Neuron (in vitro differentiated cells): ENCODE measurements around the gene LYPD5.

ENCODE experiments used
- H2AFZ ChIP-seq: one replicate; pipeline ENCODE4 v1.6.1; 2013; ENCODE audit warnings: low read depth, mild to moderate bottlenecking, inconsistent platforms, low read length, moderate library complexity
- H3K27me3 ChIP-seq: one replicate; pipeline ENCODE4 v1.6.1; 2013; ENCODE audit warnings: low read length; ENCODE audit not compliant: insufficient read depth
- H3K36me3 ChIP-seq: one replicate; pipeline ENCODE4 v1.6.1; 2013; ENCODE audit warnings: low read length; ENCODE audit not compliant: insufficient read depth
- H3K4me1 ChIP-seq: one replicate; pipeline ENCODE4 v1.6.1; 2013; ENCODE audit warnings: low read length; ENCODE audit not compliant: insufficient read depth
- H3K4me3 ChIP-seq: 2 replicates; pipeline ENCODE4 v1.5.1; 2013; ENCODE audit warnings: mild to moderate bottlenecking, low read length, moderate library complexity
- H3K9me3 ChIP-seq: one replicate; pipeline ENCODE4 v1.6.1; 2013; ENCODE audit warnings: low read length

Gene LYPD5

DNA sequence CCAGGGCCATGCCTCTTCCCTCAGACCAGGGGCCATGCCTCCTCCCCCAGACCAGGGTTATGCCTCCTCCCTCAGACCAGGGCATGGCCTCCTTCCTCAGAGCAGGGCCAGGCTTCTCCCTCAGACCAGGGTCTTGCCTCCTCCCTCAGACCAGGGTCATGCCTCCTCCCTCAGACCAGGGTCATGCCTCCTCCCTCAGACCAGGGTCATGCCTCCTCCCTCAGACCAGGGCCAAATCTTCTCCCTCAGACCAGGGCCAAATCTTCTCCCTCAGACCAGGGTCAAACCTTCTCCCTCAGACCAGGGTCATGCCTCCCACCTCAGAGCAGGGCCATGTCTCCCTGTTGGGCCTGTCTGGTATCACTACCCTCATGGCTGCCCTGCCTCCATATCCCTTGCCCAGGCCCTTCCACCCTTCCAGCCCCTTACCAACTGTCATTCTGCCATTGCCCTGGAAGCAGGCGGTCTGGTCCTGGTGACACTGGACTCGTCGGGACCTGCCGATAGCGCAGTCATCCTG is 4.2 kb downstream of the LYPD5 start:
- Histone ChIP-seq H3K9me3 (peaks cover 8% of the 10 kb centered on the region), H3K27me3 (peaks cover 47% of the 10 kb centered on the region), H3K4me1 (peaks cover 2% of the 10 kb centered on the region), H3K4me3 (no peak overlapping the region), H2AFZ (no peak overlapping the region), H3K36me3 (no peaks in the 10 kb centered on the region)

DNA sequence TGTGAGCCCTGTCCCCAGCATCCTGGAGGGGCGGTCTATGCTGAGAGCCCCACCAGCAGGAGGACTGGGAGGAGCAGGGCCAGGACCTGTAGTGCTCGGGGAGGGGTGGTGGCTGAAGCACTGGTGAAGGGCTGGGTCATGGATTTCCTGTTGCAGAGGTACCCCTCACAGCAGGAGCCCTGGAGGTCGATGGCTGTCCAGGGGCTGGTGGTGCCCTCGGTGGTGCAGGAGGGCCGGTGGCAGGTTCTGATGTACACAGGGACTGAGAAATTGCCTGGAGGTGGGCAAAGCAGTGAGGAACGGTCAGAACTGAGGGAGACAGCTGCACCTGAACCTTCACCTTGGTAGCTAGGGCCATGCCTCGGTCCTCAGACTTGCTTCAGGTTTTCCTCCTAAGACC is 4.7 kb downstream of the LYPD5 start:
- no peaks in the 10 kb centered on the region for H3K36me3 ChIP-seq
- peaks cover 2% of the 10 kb centered on the region for H3K4me1 ChIP-seq
- peaks cover 47% of the 10 kb centered on the region for H3K27me3 ChIP-seq
- peaks cover 8% of the 10 kb centered on the region for H3K9me3 ChIP-seq
- H3K4me3 ChIP-seq, result no peak overlapping the region
- H2AFZ ChIP-seq, result no peak overlapping the region

DNA sequence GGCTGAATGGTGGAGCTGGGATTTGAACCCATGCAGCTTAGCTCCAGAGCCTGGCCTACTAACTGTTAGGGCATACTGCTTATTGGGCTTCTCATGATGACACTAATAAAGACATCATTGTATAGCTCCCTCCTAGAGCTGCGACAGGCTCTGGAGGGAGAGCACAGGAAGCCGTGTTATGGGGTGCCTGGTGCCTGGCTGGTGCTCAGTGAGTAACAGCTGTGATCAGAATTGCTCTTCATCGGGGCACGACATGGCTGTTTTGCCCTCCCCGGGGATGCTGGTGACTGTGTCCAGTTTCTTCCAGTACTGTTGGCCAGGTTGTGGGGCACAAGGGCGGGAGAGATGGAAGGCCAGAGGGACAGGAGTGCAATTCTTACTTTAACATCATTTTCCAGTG is 5.1 kb downstream of the LYPD5 start:
- Histone ChIP-seq H3K36me3 (no peaks in the 10 kb centered on the region), H3K27me3 (peaks cover 47% of the 10 kb centered on the region), H3K4me3 (no peak overlapping the region), H2AFZ (no peak overlapping the region), H3K4me1 (peaks cover 2% of the 10 kb centered on the region), H3K9me3 (peaks cover 8% of the 10 kb centered on the region)

DNA sequence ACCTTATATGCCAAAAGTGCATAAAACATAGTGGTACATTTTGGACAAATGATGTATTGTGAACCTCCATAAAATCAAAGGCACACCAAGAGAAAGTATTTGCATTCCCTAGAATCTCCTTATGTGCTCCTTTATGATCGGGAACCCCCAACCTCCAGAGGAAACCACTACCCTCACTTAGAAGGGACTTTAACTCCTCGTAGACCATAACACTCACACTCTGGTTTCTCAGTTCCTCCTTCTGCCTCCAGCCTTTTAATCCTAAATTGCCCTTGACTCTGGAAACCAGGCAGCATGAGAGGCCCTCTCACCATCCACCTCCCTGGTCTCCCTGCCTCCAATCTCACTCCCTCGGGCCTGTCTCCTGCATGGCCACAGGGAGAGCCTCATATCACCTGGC is 11.7 kb downstream of the LYPD5 start:
- Histone ChIP-seq H2AFZ (no peak overlapping the region), H3K4me3 (no peak overlapping the region), H3K9me3 (peaks cover 2% of the 10 kb centered on the region), H3K27me3 (peaks cover 2% of the 10 kb centered on the region), H3K4me1 (no peaks in the 10 kb centered on the region), H3K36me3 (no peaks in the 10 kb centered on the region)

DNA sequence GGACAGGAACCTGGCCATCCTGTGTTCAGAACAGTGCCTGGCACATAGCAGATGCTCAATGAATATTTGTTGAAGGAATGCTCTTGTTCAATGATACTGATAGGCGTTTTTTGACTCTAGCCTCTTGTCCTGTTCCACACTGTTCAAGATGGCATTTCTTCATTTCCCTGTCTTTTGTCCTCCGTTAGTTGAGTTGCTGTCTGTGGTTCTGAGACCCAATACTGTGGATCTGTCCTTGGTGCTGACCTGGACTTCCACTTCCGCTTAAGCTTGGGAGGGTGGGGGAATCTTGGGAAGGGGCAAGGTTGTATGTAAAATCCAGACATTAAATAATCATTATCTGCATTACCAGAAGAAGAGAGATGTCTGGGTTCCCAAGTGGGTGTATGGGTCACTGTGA is 13.2 kb downstream of the LYPD5 start:
- peaks cover 3% of the 10 kb centered on the region for H3K4me1 ChIP-seq

DNA sequence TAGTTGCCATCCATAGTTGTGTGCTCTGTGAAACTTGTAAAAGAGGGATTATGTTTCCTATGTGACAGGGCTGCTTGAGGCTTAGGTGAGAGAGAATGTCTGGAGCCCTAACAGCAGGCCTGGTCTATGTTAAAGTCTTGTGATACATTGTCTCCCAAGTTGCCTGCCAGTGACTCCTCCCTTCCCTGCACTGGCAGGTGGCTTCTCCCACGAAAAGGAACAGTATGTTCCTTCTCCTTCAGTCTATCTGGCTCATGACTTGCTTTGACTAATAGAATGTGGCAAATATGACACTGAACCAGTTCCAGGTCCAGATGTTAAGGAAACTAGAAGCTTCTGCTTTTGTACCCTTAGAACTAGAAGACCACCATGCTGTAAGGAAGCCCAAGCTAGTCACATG is 15.6 kb downstream of the LYPD5 start:
- Histone ChIP-seq H3K4me3 (no peak overlapping the region), H3K4me1 (peaks cover 3% of the 10 kb centered on the region), H2AFZ (no peak overlapping the region), H3K36me3 (no peaks in the 10 kb centered on the region), H3K27me3 (no peaks in the 10 kb centered on the region), H3K9me3 (no peaks in the 10 kb centered on the region)

More for the DNA sequence above, 13.2 kb downstream of the LYPD5 start:
- Histone ChIP-seq H3K9me3 (no peaks in the 10 kb centered on the region), H2AFZ (no peak overlapping the region), H3K36me3 (no peaks in the 10 kb centered on the region), H3K27me3 (peaks cover 2% of the 10 kb centered on the region), H3K4me3 (no peak overlapping the region)

DNA sequence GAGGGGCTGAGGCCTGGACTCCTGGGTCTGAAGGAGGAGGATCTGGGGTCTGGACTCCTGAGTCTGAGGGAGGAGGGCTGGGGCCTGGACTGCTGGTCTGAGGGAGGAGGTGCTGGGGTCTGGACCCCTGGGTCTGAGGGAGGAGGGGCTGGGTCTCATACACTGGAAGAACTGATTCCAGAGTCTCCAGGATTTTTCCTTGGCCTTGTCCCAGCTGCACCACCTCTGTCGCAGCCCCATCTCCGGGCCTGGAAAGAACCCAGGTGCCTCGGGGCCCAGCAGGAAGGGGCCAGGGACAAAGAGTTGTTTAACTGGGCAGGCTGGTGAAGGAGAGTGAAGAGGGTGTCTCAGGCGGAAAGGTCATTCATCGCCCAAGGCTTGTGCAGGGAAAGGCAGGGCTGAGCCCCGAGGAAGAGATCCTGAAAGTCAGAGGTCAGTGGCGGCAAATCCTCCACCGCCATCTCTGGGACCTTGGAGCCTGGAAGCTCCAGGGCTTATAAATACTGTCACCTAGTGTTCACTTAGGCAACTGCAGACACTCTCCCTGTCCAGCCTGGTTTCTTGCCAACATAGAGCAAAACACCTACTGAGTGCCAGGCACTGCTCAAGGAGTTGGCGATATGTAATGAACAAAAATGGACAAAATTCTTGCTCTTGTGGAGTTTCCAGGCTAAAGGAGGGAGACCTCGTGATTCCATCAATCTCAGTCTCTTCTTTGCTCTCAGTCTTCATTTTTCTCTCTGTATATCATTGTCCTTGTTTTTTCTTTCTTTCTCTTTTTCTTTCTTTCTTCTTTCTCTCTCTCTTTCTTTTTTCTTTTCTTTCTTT is 17.1 kb downstream of the LYPD5 start:
- Histone ChIP-seq H3K36me3 (no peaks in the 10 kb centered on the region), H3K4me3 (peak overlapping the region; percentile 20), H3K4me1 (peaks cover 3% of the 10 kb centered on the region), H3K27me3 (no peaks in the 10 kb centered on the region), H2AFZ (peak overlapping the region; percentile 45), H3K9me3 (no peaks in the 10 kb centered on the region)

DNA sequence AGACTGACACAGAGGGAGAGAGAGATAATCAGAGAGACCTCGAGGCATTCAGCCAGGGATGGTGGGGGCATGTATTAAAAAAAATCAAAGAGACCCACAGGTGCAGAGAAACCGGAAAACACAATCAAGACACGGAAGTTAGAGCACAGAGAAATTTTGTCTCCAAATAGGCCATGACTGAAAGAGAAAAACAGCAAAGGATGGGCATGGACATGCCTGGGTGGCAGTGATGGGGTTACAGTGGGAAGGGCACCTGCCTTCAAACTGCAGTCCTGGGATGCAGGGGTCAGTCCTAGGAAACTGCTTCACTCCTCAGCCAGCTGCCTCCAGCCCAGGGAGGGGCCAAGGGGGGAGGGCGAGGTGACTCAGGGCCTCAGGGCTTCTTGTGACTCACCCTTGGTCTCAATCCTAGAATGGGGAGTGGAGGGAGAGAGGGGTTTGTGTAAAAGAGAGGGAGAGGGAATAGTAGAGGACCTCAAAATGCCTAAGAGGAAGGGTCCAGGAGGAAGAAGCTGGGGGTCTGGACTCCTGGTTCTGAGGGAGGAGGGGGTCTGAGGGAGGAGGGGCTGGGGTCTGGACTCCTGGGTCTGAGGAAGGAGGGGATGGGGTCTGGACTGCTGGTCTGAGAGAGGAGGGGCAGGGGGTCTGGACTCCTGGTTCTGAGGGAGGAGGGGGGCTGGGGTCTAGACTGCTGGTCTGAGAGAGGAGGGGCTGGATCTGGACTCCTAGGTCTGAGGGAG is 17.8 kb downstream of the LYPD5 start:
- Histone ChIP-seq H3K4me1 (peaks cover 3% of the 10 kb centered on the region), H2AFZ (peak overlapping the region; percentile 45), H3K36me3 (no peaks in the 10 kb centered on the region), H3K27me3 (no peaks in the 10 kb centered on the region), H3K4me3 (no peak overlapping the region), H3K9me3 (no peaks in the 10 kb centered on the region)

DNA sequence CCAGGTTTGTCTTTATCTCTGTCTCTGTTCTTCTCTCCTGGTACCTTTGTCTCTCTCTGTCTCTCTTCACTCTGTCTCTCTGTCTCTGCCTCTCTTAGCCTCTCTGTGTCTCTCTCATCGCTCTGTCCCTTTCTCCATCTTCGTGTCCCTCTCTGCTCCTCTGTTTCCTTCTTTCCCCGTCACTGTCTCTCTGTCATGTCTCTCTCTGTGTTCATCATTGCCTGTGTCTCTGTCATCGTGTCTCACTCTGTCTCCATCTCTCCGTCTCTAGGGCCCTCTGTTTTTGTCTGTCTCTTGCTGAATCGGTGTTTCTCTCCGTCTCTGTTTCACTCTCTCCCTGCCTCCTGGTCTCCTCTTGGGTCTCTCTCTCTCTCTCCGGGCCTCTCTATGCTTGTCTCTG is 18.6 kb downstream of the LYPD5 start:
- Histone ChIP-seq H3K9me3 (no peaks in the 10 kb centered on the region), H3K27me3 (no peaks in the 10 kb centered on the region), H3K4me1 (peaks cover 3% of the 10 kb centered on the region), H2AFZ (no peak overlapping the region), H3K36me3 (no peaks in the 10 kb centered on the region), H3K4me3 (no peak overlapping the region)

DNA sequence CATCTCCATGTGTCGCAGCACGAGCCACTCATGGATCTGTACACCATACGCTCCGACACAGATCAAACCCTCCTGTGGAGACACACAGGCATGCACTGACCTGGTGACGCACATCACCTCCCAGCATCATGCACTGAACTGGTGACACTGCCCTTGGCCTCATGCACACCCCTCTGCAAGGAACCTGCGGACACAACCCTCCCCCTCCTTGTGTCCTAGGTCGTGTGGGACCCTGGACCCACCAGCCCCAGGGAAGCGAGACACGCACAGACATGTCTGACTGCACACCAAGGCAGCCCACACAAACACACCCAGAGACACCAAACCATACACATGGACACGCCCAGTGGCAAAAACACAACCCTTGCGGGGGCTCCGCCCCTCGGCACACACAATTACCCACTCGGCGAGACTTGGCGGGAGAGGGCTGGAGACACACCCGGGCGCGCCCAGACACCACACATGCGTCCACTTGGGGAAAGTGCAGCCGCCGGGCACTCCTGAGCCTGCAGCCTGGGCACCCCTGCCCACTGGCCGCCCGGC is 19.5 kb downstream of the LYPD5 start:
- Histone ChIP-seq H2AFZ (no peak overlapping the region), H3K4me3 (no peak overlapping the region), H3K27me3 (no peaks in the 10 kb centered on the region), H3K36me3 (no peaks in the 10 kb centered on the region), H3K4me1 (peaks cover 5% of the 10 kb centered on the region), H3K9me3 (no peaks in the 10 kb centered on the region)

DNA sequence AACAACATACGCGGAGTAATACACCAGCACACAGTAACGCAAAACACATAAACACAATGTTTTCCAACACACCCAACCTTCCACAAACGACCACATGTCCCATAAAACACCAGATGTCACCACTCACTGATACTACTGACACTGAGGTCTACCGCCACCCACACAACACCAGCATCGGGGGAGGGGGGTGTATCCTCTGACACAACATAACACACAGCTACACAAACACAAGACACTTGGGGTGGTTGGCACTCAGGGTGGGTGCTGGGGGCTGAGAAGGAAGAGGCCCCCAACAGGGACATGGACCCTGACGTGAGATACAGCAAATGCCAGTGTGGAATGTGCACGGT is 20.0 kb downstream of the LYPD5 start:
- Histone ChIP-seq H3K27me3 (no peaks in the 10 kb centered on the region), H3K4me1 (peaks cover 7% of the 10 kb centered on the region), H3K9me3 (no peaks in the 10 kb centered on the region), H3K4me3 (no peak overlapping the region), H2AFZ (no peak overlapping the region), H3K36me3 (no peaks in the 10 kb centered on the region)

DNA sequence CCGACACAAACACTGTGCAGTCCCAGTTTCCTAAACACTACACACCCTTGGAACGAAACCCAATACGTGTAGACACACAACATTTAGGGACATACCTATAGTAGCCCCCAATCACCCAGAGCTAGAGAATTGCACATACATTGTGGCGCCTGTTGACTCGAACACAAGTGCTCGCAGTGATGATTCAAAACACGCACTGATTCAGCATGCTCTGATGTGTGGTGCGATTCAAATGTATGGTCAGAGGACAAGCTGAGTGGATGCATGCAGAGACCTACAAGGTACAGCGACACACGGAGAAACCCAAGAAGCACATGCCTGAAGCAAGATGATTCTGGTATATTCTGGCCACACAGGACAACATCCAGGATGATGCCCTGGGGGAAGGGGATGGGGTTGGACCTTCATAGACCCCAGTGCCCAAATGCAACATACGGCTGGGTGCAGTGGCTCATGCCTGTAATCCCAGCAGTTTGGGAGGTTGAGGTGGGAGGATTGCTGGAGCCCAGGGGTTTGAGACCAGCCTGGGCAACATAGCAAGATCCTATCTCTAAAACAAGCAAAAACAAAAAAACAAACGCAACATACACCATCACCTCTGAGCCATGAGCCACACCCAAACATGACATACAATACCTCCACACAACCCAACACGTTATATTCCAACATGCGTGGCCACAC is 20.5 kb downstream of the LYPD5 start:
- no peak overlapping the region for H3K4me3 ChIP-seq
- no peaks in the 10 kb centered on the region for H3K9me3 ChIP-seq
- no peaks in the 10 kb centered on the region for H3K27me3 ChIP-seq
- no peak overlapping the region for H2AFZ ChIP-seq
- H3K36me3 ChIP-seq, result no peaks in the 10 kb centered on the region
- peaks cover 7% of the 10 kb centered on the region for H3K4me1 ChIP-seq
